Measurements from ENCODE around the gene USP40. TPM values are rescaled to one million over a fixed set of nuclear protein-coding genes. Genes with fewer than 3 reads are reported as not detected.

The USP40 gene
- polyA plus RNA-seq, 3 donors = 4.0 to 13.5 (median 5.1) TPM

GRCh38 chr2:233542507-233542906 lies 24.1 kb downstream of the USP40 start:
- Histone ChIP-seq H3K79me2 (ENCODE audit: insufficient read depth, low read length) (no peaks in the 10 kb centered on the region), H3K9me3 (replicated peaks in 1 of 2; ENCODE audit: control insufficient read depth in 1 of 2, insufficient read depth in 1 of 2, low read length in 2 of 2) (no peaks in the 10 kb centered on the region), H3K27ac (ENCODE audit: low read depth in 1 of 2, low read length in 2 of 2) (no peak overlapping the region), H3K4me3 (replicated peaks in 1 of 3; ENCODE audit: low read depth in 2 of 3, low read length in 3 of 3) (no peak overlapping the region), H3K27me3 (ENCODE audit: control insufficient read depth in 2 of 2, insufficient read depth in 2 of 2, low read length in 2 of 2) (no peaks in the 10 kb centered on the region), H2AFZ (ENCODE audit: insufficient read depth, low read depth, low read length, poor library complexity, severe bottlenecking) (no peak overlapping the region), H3K9ac (ENCODE audit: insufficient read depth, low read length, poor library complexity, severe bottlenecking) (no peak overlapping the region), H3K36me3 (replicated peaks in 1 of 2; ENCODE audit: control insufficient read depth in 1 of 2, insufficient read depth in 2 of 2, low read length in 2 of 2) (peaks cover 5 to 65% of the 10 kb centered on the region in 2 donors), H3K4me2 (replicated peaks; ENCODE audit: extremely low read depth, low read length, poor library complexity, severe bottlenecking) (no peak overlapping the region), H3K4me1 (ENCODE audit: control insufficient read depth in 1 of 2, insufficient read depth in 2 of 2, low read length in 2 of 2) (no peaks in the 10 kb centered on the region), H4K20me1 (ENCODE audit: insufficient read depth, low read length) (no peaks in the 10 kb centered on the region)
- no peak for DNase-seq
- intact Hi-C loops (cut with micrococcal nuclease) = no loop called here
- Mint-ChIP-seq H3K4me1 (no peaks in the 10 kb centered on the region), H3K27me3 (ENCODE audit: low read depth in 3 of 3) (no peaks in the 10 kb centered on the region), H3K36me3 (peaks cover 58% of the 10 kb centered on the region in 2 donors), H3K27ac (no peak overlapping the region), H3K4me3 (no peak overlapping the region), H3K9me3 (peaks cover 0 to 3% (median 0%) of the 10 kb centered on the region in 7 donors)
- no peak for TF ChIP-seq CTCF (IDR thresholded peaks at IDR 0.05)
- 100% methylated on average over 3 of the region's 5 CpGs for whole genome bisulfite sequencing (ENCODE audit: insufficient coverage)

GRCh38 chr2:233538741-233539140 lies 27.8 kb downstream of the USP40 start:
- no peak overlapping the region for H3K4me3 ChIP-seq (replicated peaks in 1 of 3; ENCODE audit: low read depth in 2 of 3, low read length in 3 of 3)
- no peaks in the 10 kb centered on the region for H4K20me1 ChIP-seq (ENCODE audit: insufficient read depth, low read length)
- Mint-ChIP-seq H3K9me3 (no peaks in the 10 kb centered on the region), H3K4me1 (no peaks in the 10 kb centered on the region), H3K27me3 (ENCODE audit: low read depth in 3 of 3) (no peaks in the 10 kb centered on the region), H3K36me3 (peaks cover 45 to 46% of the 10 kb centered on the region in 2 donors), H3K4me3 (no peak overlapping the region), H3K27ac (no peak overlapping the region)
- no peak overlapping the region for H3K27ac ChIP-seq (ENCODE audit: low read depth in 1 of 2, low read length in 2 of 2)
- H3K9ac ChIP-seq (ENCODE audit: insufficient read depth, low read length, poor library complexity, severe bottlenecking) = no peak overlapping the region
- no peaks in the 10 kb centered on the region for H3K79me2 ChIP-seq (ENCODE audit: insufficient read depth, low read length)
- H3K9me3 ChIP-seq (replicated peaks in 1 of 2; ENCODE audit: control insufficient read depth in 1 of 2, insufficient read depth in 1 of 2, low read length in 2 of 2) = no peaks in the 10 kb centered on the region
- H3K4me1 ChIP-seq (ENCODE audit: control insufficient read depth in 1 of 2, insufficient read depth in 2 of 2, low read length in 2 of 2) = no peaks in the 10 kb centered on the region
- no peak overlapping the region for H2AFZ ChIP-seq (ENCODE audit: insufficient read depth, low read depth, low read length, poor library complexity, severe bottlenecking)
- intact Hi-C loops (cut with micrococcal nuclease) = no loop called here
- DNase-seq = no peak
- H3K27me3 ChIP-seq (ENCODE audit: control insufficient read depth in 2 of 2, insufficient read depth in 2 of 2, low read length in 2 of 2) = no peaks in the 10 kb centered on the region
- H3K36me3 ChIP-seq (replicated peaks in 1 of 2; ENCODE audit: control insufficient read depth in 1 of 2, insufficient read depth in 2 of 2, low read length in 2 of 2) = peaks cover 3 to 36% of the 10 kb centered on the region in 2 donors
- no peak for TF ChIP-seq CTCF (IDR thresholded peaks at IDR 0.05)
- H3K4me2 ChIP-seq (replicated peaks; ENCODE audit: extremely low read depth, low read length, poor library complexity, severe bottlenecking) = no peak overlapping the region
- WGBS (ENCODE audit: insufficient coverage) = 92% methylated on average over 2 of the region's 5 CpGs
